GM19372 (cell line): ENCODE results near the gene TNS1.
A peak's percentile ranks its signal among the peaks of the same experiment; 100 is the strongest.
"Not testable (repeated sequence)": the region's sequence is repeated elsewhere in the genome, so short reads cannot be mapped to it uniquely, and the experiment has no call there.

Experiments used
- ATAC-seq: cut with Tn5 transposase; IDR thresholded peaks from one replicate; pipeline ENCODE4 v1.9.1; 2021; ENCODE audit warnings: mild to moderate bottlenecking, low read depth, moderate library complexity; ENCODE audit not compliant: unreplicated experiment

The TNS1 gene

DNA sequence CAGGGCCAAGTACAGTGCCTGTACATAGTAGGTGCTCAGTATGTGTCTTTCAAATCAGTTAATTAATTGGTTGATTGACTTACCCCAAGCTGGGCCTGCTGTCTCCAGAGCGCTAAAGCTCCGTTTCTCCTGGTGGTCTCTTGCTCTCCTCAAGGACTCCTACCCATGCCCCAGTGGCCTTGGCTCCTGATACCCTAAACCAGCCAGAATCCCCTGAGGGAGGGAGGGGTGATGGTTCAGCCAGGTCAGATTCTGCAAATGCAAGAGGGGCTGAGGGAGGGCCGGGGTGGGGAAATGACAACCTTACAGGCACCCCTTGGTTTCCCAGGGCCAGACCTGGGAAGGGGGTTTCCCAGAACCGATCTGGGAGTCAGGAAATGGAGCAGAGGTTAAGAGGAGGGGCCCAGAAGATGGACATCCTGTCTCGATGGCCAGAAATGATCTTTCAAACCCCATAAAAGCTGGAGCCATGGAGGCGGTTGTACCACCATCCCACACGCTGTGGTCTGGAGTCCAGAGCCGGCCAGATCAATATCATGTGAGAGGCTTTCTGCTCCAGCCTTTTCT, 209.1 kb downstream of the TNS1 start:
- ATAC-seq = no peak

DNA sequence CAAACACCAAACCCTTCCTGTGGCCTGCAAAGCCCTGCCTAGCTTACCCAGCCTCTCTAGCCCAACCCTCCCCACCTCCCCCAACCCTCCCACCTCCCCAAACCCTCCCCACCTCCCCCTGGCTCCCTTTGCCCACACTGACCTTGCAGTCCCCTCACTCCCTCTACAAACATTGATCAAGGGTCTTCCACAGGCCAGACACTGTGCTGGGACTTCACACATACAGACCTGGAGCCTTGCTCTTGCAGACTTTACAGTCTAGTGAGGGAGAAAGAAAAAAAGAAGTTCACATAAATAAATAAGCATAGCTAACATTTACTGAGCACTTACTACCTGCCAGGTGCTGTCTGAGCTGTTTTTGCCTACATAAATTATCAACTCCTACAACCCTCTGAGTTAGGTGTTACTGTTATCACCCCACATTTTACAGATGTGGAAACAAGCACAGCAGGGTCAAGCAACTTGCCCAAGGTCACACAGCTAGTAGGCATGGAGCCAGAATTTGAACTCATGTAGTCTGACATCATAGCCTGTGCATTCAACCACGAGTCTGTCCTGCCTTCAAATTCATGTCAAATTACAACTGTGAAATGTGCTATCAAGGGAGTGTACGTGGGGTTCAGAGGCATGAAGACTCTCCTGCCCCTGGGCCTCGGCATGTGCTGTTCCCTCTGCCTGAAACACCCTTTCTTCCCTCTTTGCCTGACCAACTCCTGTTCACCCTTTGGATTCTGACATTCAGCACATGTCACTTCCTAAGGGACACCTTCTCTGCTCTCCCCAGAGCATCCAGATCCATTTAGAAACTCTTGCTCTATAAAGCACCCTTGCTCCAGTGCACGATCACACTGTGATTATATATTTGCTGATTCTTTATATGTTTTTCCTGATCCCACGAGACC, 209.9 kb downstream of the TNS1 start:
- no peak for ATAC-seq

DNA sequence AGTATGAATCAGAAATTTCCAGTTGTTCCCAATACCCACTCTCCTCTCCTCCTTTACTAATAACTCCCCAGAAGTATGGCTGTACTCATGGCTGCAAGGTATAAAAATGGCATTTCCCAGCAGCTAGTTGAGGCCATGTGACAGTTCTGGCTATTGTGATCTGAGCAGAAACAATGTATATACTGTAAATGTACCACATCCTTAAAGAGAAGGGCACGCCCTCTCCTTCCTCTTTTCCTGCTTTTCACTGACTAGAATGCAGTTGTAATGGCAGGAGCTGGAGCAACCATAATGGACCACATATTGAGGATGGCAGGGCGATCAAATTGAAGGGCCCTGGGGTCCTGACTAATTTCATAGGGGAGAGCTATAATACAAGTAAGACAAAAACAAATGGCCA, 211.2 kb downstream of the TNS1 start:
- no peak for ATAC-seq

DNA sequence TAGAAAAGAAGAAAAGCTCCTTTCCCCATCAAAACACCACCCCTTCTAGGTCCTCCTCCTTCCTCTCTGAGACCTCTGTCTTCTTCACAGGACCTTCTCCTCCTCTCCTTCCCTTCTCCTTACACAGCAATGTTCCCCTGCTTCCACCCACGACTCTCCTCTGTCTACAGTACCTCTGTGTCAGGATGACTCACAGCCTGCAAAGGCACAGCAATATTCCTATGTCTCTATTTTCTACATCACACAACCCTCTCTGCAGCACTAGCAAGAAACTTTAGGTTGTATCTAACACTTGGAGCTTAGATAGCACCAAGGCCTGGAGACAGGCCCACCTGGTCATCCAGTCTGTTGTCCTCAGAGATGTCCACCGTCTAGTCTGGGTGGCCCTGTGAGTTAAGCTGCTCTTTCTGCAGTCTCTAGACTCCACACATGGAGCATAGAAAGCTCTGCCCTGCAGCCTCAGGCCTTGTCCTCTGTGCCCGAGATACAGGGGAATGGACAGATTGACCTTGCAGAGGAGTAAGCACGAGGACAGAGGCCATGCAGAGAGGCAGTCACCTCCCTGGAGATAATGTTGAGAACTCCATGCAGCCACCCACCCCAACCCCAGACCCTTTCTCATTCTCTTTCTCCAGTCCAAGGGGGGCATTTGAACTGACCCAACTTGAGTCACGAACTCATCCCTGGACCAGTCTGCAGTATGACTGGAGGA, 212.0 kb downstream of the TNS1 start:
- no peak for ATAC-seq

DNA sequence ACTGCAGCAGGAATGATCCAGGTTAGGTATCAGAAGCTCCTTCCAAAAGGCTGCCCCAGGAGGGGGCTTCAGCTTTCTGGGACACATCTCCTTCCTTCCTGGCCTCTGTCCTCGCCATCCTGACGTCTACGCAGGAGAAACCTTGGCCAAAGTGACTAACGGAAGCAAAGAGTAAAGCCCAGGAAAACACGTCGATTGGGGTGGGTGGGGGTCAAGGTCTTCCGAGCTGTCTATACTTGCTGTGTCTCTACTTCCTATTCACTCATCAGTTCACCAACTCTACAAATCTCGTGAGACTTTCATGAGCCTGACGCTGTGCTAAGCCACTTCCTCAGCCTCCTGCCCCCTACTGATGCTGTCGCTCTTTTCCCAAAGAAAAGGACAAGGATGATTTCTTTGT, 212.6 kb downstream of the TNS1 start:
- ATAC-seq = no peak

DNA sequence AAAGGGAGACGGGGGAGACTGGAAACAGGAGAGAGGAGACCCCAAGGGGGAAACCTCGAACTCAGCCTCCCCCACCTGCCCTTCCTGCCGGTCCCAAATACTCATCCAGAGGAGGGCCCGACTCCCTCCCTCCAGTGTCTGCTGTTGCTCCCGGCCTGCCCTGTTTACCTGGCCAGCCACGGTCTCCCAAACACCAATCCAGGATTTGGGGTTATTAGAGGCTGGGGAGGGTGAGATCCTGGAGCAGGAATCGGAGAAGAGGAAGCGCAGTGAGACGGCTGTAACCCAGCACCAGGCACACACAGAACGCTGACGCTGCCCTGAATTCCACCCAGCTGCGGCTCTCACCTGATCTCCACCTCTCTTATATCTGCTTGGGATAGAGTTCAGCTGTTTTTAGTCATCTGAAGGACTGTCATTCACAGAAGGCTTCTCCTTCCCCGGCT, 213.0 kb downstream of the TNS1 start:
- no peak for ATAC-seq

DNA sequence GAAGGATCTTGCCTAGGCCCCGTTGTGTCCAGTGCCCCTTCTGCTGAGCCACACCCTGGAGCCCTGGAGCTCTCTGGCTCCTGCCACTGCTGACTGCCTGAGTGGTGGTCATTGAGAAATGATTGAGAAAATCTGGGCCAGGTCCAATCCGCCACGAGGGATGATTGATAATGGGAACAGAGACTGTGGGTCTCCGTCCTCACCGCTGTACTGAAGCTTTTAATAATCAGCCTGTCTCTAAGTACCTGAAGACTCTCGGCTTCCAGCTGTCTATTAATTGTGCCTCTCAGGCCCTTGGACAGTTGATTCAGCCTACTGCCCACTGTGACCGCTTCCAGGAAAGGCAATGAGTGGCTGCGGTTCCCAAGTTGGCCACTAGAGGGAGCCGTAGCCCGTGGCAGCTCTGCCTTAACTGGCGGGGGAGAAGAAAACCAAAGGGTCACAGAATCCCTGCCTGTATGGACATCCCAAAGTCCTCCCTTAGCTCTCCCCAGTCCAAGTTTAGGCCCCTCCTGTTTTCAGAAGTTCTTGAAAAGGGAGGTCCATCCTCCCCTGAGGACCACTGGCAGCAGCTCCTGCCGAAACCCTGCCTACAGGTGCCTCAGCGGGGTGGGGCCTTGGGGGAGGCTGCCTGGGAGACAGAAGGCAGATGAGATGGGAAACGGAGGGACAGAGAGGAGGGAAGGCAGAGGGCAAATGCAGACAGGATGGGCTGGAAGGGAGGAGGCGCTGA, 213.6 kb downstream of the TNS1 start:
- ATAC-seq = peak; percentile 51

DNA sequence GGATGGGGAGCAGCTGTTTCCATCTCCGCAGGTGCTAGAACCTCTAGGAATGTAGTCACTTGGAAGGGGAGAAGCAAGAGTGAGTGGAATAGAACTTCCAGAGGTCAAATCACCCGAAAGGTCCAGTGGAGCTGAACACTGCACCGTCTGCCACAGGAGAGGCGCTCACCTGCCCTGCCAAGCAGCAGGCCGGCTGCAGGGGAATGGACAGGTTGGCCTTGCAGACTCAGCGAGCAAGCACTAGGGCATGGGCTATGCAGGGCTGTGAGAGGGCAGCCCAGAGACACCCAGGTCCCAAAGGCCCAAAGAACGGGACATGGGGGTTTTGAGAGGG, 214.2 kb downstream of the TNS1 start:
- no peak for ATAC-seq

DNA sequence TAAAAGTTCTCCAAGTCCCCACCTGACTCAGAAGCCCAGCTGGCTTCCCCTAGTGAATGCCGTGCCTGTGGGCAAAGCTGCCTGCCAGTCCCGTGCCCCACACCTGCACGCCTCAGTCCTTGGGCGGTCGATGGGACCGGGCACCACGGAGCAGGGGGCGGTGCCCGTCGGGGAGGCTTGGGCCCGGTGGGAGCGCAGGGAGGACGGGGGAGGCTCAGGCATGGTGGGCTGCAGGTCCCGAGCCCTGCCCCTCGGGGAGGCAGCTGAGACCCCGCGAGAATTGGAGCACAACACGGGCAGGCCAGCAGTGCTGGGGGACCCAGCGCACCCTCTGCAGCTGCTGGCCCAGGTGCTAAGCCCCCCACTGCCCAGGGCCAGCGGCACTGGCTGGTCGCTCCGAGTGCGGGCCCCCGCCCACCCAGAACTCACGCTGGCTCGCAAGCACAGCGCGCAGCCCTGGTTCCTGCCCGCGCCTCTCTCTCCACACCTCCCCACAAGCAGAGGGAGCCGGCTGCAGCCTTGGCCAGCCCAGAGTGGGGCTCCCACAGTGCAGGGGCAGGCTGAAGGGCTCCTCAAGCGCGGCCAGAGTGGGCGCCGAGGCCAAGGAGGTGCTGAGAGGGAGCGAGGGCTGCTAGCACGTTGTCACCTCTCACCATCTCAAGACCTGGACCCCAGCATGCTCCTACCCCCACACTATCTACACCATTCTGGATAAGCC, 215.5 kb downstream of the TNS1 start:
- ATAC-seq = no peak

DNA sequence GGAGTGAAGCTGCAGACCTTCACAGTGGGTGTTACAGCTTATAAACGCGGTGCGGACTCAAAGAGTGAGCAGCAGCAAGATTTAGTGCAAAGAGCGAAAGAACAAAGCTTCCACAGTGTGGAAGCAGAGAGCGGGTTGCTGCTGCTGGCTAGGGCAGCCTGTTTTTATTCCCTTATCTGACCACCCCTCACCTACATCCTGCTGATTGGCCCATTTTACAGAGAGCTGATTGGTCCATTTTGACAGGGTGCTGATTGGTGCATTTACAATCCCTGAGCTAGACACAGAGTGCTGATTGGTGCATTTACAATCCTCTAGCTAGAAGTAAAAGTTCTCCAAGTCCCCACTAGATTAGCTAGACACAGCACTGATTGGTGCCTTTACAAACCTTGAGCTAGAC, 216.2 kb downstream of the TNS1 start:
- not testable (repeated sequence) for ATAC-seq

DNA sequence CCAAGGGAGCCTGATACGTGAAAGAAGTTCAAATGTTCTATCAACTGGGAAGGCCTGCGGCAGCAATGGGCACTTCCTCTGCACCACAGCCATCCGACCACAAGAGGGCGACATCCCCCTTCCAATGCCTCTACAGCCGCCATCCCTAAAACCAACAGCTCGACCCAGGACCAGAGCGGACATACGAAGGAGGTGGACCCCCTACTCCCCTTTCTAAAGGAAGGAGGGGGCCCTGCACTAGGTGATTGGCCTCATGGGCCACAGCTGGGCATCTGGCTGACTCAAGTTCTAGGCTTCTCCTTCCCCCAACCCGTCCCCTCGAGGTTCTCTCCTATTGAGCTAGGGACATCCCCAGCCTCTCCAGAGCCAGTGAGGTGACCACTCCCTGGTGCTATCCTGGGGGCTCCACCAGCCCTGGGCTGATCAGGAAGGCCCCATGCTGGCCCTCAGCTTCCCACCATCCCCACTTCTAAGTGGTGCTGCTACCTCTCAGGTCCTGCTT, 217.2 kb downstream of the TNS1 start:
- ATAC-seq = no peak

DNA sequence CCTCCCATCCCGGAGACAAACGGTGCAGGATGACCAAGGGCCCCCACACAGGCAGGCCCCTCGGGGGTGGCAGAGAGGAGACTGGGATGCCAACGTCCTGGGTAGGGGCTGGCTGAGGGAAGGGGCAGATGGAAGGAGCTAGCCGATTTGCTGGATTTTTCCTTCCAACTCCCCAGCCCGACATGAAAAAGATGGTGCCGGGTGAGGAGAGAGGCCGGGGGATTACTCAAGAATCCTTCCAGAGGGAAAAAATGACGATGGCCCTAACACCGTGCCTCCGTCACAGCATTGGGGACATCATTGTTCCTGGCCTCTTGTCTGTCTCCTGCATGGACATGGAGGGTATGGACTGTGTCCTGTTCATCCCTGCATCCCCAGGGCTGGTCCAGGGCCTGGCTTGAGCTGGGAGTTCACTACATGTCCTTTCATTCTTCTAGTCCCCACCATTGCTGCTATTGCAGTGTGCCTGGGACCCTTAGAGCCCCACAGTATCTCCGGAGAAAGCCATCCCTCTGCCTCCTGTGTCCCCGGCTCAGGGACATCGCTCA, 217.7 kb downstream of the TNS1 start:
- ATAC-seq = no peak

DNA sequence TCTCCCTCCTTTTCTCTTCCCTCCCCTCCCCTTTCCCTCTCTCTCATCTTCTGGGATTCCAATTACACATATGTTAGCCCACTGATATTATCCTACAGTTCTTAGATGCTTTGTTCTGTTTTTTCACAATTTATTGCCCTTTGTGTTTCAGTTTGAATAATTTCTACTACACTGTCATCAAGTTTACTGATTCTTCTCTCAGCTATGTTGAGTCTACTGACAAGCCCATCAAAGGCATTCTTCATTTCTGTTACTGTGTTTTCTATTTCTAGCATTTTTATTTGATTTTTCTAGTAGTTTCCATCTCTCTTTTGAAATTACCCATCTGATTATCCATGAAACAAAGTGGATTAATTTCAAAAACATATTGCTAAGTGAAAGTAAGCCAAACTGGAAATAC, 219.6 kb downstream of the TNS1 start:
- no peak for ATAC-seq

DNA sequence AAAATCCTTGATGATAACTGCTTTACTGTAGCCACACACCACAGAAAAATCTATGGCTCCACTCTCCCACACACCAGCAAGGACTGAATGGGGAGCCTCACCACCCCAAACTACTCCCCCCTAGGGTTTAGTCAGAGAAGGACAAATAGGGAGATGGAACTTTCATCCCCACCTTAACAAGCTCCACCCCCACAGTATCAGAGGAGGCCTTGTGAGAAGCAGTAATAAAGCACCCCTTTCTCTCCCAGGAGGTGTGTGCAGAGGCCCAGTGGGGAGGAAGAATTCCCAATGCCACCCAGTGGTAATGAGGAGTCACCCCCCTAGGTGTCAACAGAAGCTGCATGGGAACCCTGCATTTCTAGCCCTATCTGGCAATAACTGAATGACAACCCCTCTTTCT, 224.9 kb downstream of the TNS1 start:
- no peak for ATAC-seq

DNA sequence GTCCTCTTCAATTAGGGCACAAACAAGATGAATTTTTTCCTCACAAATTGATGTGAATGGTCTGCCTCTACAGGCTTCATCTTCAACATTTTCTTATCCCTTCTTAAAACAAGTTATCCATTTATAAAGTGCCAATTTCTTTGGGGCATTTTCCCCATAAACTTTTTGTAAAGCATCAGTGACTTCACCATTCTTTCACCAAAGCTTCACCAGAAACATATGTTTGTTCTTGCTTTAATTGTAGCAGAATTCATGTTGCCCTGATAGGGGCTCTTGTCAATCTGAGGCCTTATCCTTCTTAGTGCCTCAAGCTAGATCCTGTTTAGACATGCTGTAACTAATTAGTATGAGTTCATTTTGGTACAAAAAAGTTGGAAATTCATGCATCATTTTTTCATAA, 226.2 kb downstream of the TNS1 start:
- no peak for ATAC-seq

DNA sequence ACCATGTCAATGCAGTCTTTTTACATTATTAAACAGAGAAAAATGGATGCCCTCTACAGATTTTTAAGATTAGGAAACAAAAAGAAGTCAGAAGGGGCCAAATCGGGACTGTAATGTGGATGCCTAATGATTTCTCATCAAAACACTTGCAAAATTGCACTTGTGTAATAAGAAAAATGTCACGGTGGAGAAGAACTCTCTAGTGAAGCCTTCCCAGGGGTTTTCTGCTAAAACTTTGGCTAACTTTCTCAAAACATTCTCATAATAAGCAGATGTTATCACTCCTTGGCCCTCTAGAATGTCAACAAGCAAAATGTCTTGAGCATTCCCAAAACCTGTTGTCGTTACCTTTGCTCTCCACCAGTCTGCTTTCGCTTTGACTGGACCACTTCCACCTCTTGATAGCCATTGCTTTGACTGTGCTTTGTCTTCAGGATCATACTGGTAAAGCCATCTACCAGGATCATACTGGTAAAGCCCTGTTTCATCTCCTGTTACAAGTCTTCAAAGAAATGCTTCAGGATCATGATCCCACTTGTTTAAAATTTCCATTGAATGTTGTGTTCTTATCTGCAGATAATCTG, 226.8 kb downstream of the TNS1 start:
- no peak for ATAC-seq

DNA sequence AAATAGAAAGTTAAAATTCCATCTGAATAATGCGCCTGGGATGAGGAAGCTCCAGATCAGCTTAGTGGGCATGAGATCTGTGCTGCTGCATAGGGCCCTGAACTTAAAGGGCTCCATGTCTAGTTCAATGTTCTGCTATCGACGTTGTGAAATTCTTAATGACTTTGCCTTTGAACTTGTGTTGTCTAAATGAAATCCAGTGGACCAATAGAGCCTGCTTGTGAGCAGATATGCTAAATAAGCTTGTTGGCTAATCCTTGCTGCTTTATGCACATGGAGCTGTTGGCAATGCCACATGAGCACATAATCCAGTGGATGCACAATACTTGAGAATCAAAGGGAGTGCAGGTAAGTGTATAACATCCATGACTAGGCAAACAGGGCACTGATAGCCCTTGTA, 228.6 kb downstream of the TNS1 start:
- ATAC-seq = no peak

DNA sequence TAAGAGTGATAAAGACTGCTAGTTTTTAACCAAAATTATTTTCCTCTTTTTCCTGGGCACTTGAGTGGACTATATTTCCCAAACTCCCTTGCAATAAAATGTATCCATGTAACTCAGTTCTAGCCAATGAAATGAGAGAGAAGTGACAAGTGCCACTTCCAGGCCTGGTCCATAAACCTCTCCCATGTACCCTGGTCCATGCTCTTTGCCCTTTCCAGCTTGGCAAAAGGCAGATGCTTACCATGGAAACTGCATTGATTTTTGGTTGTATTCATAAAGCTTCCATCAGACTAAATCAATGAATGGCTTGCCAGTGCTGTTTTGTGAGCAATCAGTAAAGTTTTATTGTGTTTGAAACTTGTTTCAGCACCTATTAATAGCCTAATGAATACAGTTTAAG, 229.3 kb downstream of the TNS1 start:
- no peak for ATAC-seq

DNA sequence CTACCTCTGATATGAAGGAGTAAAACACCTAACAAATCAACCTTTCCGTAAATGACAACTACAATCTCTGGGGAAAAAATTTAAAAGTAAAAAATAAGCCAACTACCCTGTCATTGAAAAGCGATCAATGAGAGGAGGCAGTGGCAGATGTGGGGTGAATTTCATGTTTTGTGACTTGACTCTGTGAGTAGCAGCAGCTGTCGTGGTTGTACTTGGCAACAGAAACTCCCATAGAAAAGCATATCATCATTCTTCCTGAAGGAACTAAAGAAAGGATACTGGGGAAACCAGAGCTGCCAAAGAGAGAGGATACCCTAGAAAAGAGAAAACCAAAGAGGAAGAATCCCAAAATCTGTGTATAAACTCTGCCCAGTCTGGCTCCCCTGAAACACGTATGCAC, 236.4 kb downstream of the TNS1 start:
- no peak for ATAC-seq
